GM23248 (cell line): ENCODE measurements around the gene NPAS1. TPM values are rescaled to one million over a fixed set of nuclear protein-coding genes. Genes with fewer than 3 reads are reported as not detected.
"Not testable (repeated sequence)": the region's sequence is repeated elsewhere in the genome, so short reads cannot be mapped to it uniquely, and the experiment has no call there.

Source experiments
- DNase-seq: peaks from one replicate; pipeline ENCODE4 v3.0.0-alpha.2; 2015
- H2AFZ ChIP-seq: fragments of 200-600 bp; sonication (generic); 2 replicates; pipeline ENCODE4 v1.6.1; 2016; ENCODE audit warnings: antibody characterized with exemption
- H3F3A ChIP-seq: fragments of 200-600 bp; sonication (generic); 2 replicates; pipeline ENCODE4 v1.6.1; 2016; ENCODE audit warnings: mild to moderate bottlenecking, antibody characterized with exemption, mixed run types; ENCODE audit not compliant: insufficient read depth
- H3K27ac ChIP-seq: fragments of 200-600 bp; sonication (generic); 2 replicates; pipeline ENCODE4 v1.5.1; 2016; ENCODE audit warnings: mild to moderate bottlenecking
- H3K27me3 ChIP-seq: fragments of 200-600 bp; sonication (generic); replicated peaks from 2 replicates; pipeline ENCODE4 v1.6.1; 2016; ENCODE audit warnings: mild to moderate bottlenecking; ENCODE audit not compliant: insufficient read depth
- H3K36me3 ChIP-seq: fragments of 200-600 bp; sonication (generic); 2 replicates; pipeline ENCODE4 v1.6.1; 2016; ENCODE audit warnings: low read depth, mild to moderate bottlenecking
- H3K4me1 ChIP-seq: fragments of 200-600 bp; sonication (generic); 2 replicates; pipeline ENCODE4 v1.6.1; 2016; ENCODE audit warnings: mild to moderate bottlenecking; ENCODE audit not compliant: insufficient read depth
- H3K4me2 ChIP-seq: fragments of 200-600 bp; sonication (generic); one replicate; pipeline ENCODE4 v1.6.1; 2016; ENCODE audit warnings: mild to moderate bottlenecking; ENCODE audit not compliant: unreplicated experiment
- H3K4me3 ChIP-seq: fragments of 200-600 bp; sonication (generic); 2 replicates; pipeline ENCODE4 v1.5.1; 2016; ENCODE audit warnings: mild to moderate bottlenecking
- H3K79me2 ChIP-seq: fragments of 200-600 bp; sonication (generic); 2 replicates; pipeline ENCODE4 v1.6.1; 2016; ENCODE audit warnings: mild to moderate bottlenecking; ENCODE audit not compliant: insufficient read depth
- H3K9ac ChIP-seq: fragments of 200-600 bp; sonication (generic); 2 replicates; pipeline ENCODE4 v1.6.1; 2016; ENCODE audit warnings: mild to moderate bottlenecking
- H3K9me2 ChIP-seq: fragments of 200-600 bp; sonication (generic); 2 replicates; pipeline ENCODE4 v1.6.1; 2016; ENCODE audit warnings: mixed run types, mild to moderate bottlenecking, moderate library complexity; ENCODE audit not compliant: insufficient read depth
- H3K9me3 ChIP-seq: fragments of 200-600 bp; sonication (generic); one replicate; pipeline ENCODE4 v1.6.1; 2017; ENCODE audit warnings: low read depth
- H4K20me1 ChIP-seq: fragments of 200-600 bp; sonication (generic); 2 replicates; pipeline ENCODE4 v1.6.0; 2016; ENCODE audit not compliant: insufficient read depth
- EZH2 ChIP-seq: fragments of 200-600 bp; sonication (generic); IDR thresholded peaks from 2 replicates; pipeline ENCODE4 v1.6.1; 2018; ENCODE audit warnings: antibody characterized with exemption, mild to moderate bottlenecking; ENCODE audit not compliant: insufficient read depth, poor library complexity, severe bottlenecking
- EZH2phosphoT487 ChIP-seq: fragments of 200-600 bp; sonication (generic); IDR thresholded peaks from 2 replicates; pipeline ENCODE4 v1.6.1; 2018; ENCODE audit warnings: antibody characterized with exemption, moderate library complexity, mild to moderate bottlenecking, low read depth; ENCODE audit not compliant: insufficient read depth
- WGBS, 2 experiments: methylation state at CpG; one replicate each; pipeline ENCODE4 v1.1.6; 2015 to 2017; ENCODE audit warnings: low lambda C conversion rate in 2 of 2, low coverage in 1 of 2; ENCODE audit errors: missing lambda C conversion rate in 2 of 2; 5-methylcytosine and 5-hydroxymethylcytosine counted together
- in situ Hi-C: fragments of 300-500 bp; cut with MboI; formaldehyde crosslinking; loops from 2 replicates; pipeline ENCODE4 v1.15.0; 2020
- polyA plus RNA-seq: library from polyadenylated mRNA; unstranded; fragments of >200 nt; fragmentation: Nextera tagmentation; extraction: Ambion mirVana; gene quantifications from 2 replicates; pipeline ENCODE4 v1.2.1, GENCODE V29; 2016
- total RNA-seq: library from RNA; depleted of rRNA; stranded (reverse); fragments of >200 nt; shearing (Covaris generic); gene quantifications from 2 replicates; pipeline ENCODE4 v1.2.3, GENCODE V29; 2014

The NPAS1 gene
- total and polyA plus RNA-seq, 2 experiments from 2014 or later = 8.6 to 23.2 TPM

DNA sequence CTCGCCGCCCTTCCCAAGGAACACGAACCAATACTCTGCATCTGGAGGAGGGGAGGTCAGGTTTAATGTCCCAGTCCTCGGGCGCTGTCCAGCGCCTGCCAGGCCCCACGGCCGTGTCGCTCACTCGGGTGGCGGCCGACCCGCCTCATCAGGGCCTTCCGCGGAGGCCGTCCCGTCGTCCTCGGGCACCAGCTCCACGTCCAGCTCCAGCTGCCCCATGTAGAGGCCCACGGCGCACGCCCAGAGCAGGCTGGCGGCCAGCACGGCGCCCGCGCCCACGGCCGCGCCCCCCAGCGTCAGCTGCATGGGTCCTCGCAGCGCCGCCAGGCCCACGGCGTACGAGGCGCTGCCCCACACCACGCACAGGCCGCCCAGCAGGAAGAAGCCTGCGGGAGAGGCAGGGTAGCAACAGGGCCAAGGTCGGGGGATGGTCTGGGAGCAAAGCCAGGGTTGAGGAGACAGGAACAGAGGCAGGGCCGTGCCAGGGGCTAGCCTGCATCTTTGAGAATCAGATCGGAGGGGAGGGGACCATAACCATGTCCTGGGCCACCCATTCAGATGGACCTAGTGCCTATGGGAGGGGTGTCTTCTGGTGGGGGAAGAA, 26.3 kb downstream of the NPAS1 start:
- TF ChIP-seq EZH2phosphoT487 = no peak
- TF ChIP-seq EZH2 = no peak
- Histone ChIP-seq H3K4me1 (peaks cover 5% of the 10 kb centered on the region; the same call in 1 of the 2 replicates), H3K36me3 (no peaks in the 10 kb centered on the region), H3K79me2 (no peaks in the 10 kb centered on the region), H3K27me3 (no peaks in the 10 kb centered on the region), H3K9ac (no peak overlapping the region), H3K9me3 (no peaks in the 10 kb centered on the region), H3F3A (peaks cover 6% of the 10 kb centered on the region; the same call in 1 of the 2 replicates), H2AFZ (no peak overlapping the region), H3K9me2 (no peaks in the 10 kb centered on the region), H3K27ac (no peak overlapping the region), H3K4me3 (no peak overlapping the region), H4K20me1 (no peaks in the 10 kb centered on the region), H3K4me2 (no peak overlapping the region)
- in situ Hi-C loops = no loop called here
- 93 to 96% methylated on average over 31 to 45 of the region's 45 CpGs for WGBS, 2 experiments
- DNase-seq = no peak

- no peaks in the 10 kb centered on the region for H3K9me3 ChIP-seq
- no peaks in the 10 kb centered on the region for H3K79me2 ChIP-seq
- in situ Hi-C loops = no loop called here
- H3K36me3 ChIP-seq = no peaks in the 10 kb centered on the region
- TF ChIP-seq EZH2 = no peak
- no peak for TF ChIP-seq EZH2phosphoT487
- peak overlapping the region; percentile 89 for H2AFZ ChIP-seq
- no peaks in the 10 kb centered on the region for H3K27me3 ChIP-seq
- no peaks in the 10 kb centered on the region for H4K20me1 ChIP-seq
- H3K9ac ChIP-seq = no peak overlapping the region
- 74 to 76% methylated on average over 13 of the region's 13 CpGs for WGBS, 2 experiments
- H3K4me2 ChIP-seq = peak overlapping the region; percentile 68
- no peaks in the 10 kb centered on the region for H3K9me2 ChIP-seq
- H3F3A ChIP-seq = peaks cover 6% of the 10 kb centered on the region; the same call in 1 of the 2 replicates
- H3K27ac ChIP-seq = peak overlapping the region; percentile 36
- H3K4me3 ChIP-seq = peak overlapping the region; percentile 82
- peaks cover 5% of the 10 kb centered on the region; the same call in 1 of the 2 replicates for H3K4me1 ChIP-seq
- no peak for DNase-seq
Observed at GRCh38 chr19:47047272-47047762, 27.7 kb downstream of the NPAS1 start.

DNA sequence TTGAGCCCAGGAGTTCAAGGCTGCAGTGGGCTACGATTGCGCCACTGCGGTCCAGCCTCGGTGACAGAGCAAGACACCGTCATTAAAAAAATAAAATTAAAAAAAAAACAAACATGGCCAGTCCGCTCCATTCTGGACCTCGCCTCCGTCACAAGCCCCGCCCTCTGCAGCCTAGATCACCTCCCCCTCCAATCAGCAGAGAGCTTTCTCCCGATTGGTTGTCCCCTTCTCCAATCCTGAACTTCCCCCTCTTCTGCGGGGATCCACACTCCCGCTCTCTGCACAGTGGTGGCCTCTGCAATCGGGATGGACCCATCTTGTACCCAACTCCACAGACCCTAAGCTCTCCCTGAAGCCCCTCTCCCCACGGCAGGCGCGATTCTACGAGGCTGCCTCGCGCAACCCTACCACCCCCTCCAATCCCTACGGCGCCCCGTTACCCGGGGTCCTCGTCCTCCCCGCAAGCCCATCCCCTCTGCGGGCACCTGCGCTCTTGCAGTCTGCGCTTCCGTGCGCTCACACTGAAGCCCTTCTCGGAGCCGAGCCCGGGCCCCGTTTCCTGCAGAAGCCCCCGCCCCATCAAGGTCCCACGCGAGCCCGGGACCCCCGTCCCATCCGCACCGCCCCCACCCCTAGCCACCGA, 28.2 kb downstream of the NPAS1 start:
- Histone ChIP-seq H3K27ac (peak overlapping the region; percentile 36), H3K4me1 (peaks cover 5% of the 10 kb centered on the region; the same call in 1 of the 2 replicates), H3K9ac (peak overlapping the region; percentile 66), H2AFZ (peak overlapping the region; percentile 89), H3F3A (peaks cover 6% of the 10 kb centered on the region; the same call in 1 of the 2 replicates), H4K20me1 (no peaks in the 10 kb centered on the region), H3K79me2 (no peaks in the 10 kb centered on the region), H3K27me3 (no peaks in the 10 kb centered on the region), H3K9me3 (no peaks in the 10 kb centered on the region), H3K4me3 (peak overlapping the region; percentile 82), H3K4me2 (peak overlapping the region; percentile 68), H3K9me2 (no peaks in the 10 kb centered on the region), H3K36me3 (no peaks in the 10 kb centered on the region)
- in situ Hi-C loops = no loop called here
- TF ChIP-seq EZH2 = no peak
- 6% methylated on average over 25 to 42 of the region's 42 CpGs for WGBS, 2 experiments
- peak; percentile 94 for DNase-seq

DNA sequence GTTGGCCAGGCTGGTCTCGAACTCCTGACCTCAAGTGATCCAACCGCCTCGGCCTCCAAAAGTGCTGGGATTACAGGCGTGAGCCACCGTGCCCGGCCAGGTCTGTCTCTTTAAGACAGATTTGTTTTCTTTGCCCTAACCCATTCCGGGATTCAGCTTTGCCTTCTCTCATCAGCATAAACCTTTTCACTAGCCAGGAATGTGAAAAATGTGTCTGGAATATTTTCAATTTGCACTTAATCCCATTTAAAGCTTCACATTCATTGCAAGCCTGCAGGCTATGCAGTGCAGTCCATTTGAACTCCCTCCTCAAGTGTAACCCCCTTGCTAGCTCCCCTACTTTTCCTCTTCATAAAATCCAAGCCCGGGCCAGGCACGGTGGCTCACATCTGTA, 29.7 kb downstream of the NPAS1 start:
- Histone ChIP-seq H3K27ac (no peak overlapping the region), H3K79me2 (no peaks in the 10 kb centered on the region), H3K4me1 (peaks cover 5% of the 10 kb centered on the region; the same call in 1 of the 2 replicates), H3K9ac (no peak overlapping the region), H3F3A (peaks cover 6% of the 10 kb centered on the region; the same call in 1 of the 2 replicates), H3K4me3 (peak overlapping the region; percentile 50), H3K27me3 (no peaks in the 10 kb centered on the region), H3K36me3 (no peaks in the 10 kb centered on the region), H4K20me1 (no peaks in the 10 kb centered on the region), H3K9me2 (no peaks in the 10 kb centered on the region), H2AFZ (peak overlapping the region; percentile 81), H3K4me2 (peak overlapping the region; percentile 43), H3K9me3 (no peaks in the 10 kb centered on the region)
- in situ Hi-C loops = no loop called here
- TF ChIP-seq EZH2phosphoT487 (no peak), EZH2 (no peak)
- WGBS, 2 experiments = 57 to 62% methylated on average over 9 of the region's 9 CpGs
- peak; percentile 55 for DNase-seq

GRCh38 chr19:47050562-47050961, 30.9 kb downstream of the NPAS1 start:
- H3F3A ChIP-seq, H3K27me3 ChIP-seq, H3K79me2 ChIP-seq, H2AFZ ChIP-seq, H3K9ac ChIP-seq, in situ Hi-C loops, H3K36me3 ChIP-seq, DNase-seq, H3K4me1 ChIP-seq, H3K4me3 ChIP-seq, H4K20me1 ChIP-seq, H3K9me3 ChIP-seq, H3K4me2 ChIP-seq, H3K27ac ChIP-seq, H3K9me2 ChIP-seq: not testable (repeated sequence)
- 90 to 92% methylated on average over 3 of the region's 3 CpGs for WGBS, 2 experiments
